Measurements from ENCODE around the gene MATN1.

MATN1 gene

GRCh38 chr1:30682396-30683275 is 40.7 kb downstream of the MATN1 start:
- no peak overlapping the region for H3K4me3 ChIP-seq (ENCODE audit: low read depth, low read length)
- TF ChIP-seq, protein P1, sequence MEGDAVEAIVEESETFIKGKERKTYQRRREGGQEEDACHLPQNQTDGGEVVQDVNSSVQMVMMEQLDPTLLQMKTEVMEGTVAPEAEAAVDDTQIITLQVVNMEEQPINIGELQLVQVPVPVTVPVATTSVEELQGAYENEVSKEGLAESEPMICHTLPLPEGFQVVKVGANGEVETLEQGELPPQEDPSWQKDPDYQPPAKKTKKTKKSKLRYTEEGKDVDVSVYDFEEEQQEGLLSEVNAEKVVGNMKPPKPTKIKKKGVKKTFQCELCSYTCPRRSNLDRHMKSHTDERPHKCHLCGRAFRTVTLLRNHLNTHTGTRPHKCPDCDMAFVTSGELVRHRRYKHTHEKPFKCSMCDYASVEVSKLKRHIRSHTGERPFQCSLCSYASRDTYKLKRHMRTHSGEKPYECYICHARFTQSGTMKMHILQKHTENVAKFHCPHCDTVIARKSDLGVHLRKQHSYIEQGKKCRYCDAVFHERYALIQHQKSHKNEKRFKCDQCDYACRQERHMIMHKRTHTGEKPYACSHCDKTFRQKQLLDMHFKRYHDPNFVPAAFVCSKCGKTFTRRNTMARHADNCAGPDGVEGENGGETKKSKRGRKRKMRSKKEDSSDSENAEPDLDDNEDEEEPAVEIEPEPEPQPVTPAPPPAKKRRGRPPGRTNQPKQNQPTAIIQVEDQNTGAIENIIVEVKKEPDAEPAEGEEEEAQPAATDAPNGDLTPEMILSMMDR (IDR thresholded peaks at IDR 0.05; ENCODE audit: borderline replicate concordance, insufficient read depth, low read depth, low read length): no peak

DNA sequence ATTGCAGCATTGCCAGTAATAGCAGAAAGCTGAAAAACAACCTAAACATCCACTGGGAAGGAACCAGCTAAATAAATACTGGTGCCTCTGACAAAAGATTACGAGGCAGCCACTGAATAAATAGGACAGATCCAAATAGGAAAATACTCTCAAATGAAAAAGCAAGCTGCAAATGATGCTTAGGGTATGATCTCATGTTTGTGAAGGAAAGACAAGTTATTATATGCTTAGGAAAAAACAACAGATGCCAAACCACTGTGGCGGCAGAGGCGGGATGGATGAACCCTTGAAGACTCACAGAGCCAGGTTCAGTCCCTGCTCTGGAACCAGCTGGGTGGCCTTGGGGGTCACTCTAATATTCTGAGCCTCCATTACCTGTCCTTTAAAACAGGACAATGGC is 41.6 kb downstream of the MATN1 start:
- TF ChIP-seq, protein P1 (IDR thresholded peaks at IDR 0.05; ENCODE audit: borderline replicate concordance, insufficient read depth, low read depth, low read length): no peak
- H3K4me3 ChIP-seq (ENCODE audit: low read depth, low read length): no peak overlapping the region

DNA sequence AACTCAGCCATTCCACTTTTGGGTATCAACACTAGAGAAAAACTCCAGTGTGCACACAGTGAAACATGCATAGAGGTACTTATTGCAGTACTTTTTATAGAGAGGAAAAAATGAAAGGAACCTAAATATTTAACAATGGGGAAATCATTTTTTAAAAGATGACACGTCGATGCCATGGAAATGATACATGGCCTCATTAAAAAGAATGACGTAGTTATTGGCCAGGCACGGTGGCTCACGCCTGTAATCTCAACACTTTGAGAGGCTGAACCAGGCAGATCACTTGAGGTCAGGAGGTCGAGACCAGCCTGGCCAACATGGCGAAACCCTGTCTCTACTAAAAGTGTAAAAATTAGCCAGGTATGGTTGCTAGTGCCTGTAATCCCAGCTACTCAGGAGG is 42.5 kb downstream of the MATN1 start:
- TF ChIP-seq, protein P1 (IDR thresholded peaks at IDR 0.05; ENCODE audit: borderline replicate concordance, insufficient read depth, low read depth, low read length): no peak
- H3K4me3 ChIP-seq (ENCODE audit: low read depth, low read length): no peak overlapping the region

GRCh38 chr1:30680429-30680828 is 43.0 kb downstream of the MATN1 start:
- no peak overlapping the region for H3K4me3 ChIP-seq (ENCODE audit: low read depth, low read length)
- TF ChIP-seq, protein P1 (IDR thresholded peaks at IDR 0.05; ENCODE audit: borderline replicate concordance, insufficient read depth, low read depth, low read length): no peak

GRCh38 chr1:30679976-30680305 is 43.4 kb downstream of the MATN1 start:
- TF ChIP-seq, protein P1 (IDR thresholded peaks at IDR 0.05; ENCODE audit: borderline replicate concordance, insufficient read depth, low read depth, low read length): no peak
- no peak overlapping the region for H3K4me3 ChIP-seq (ENCODE audit: low read depth, low read length)

DNA sequence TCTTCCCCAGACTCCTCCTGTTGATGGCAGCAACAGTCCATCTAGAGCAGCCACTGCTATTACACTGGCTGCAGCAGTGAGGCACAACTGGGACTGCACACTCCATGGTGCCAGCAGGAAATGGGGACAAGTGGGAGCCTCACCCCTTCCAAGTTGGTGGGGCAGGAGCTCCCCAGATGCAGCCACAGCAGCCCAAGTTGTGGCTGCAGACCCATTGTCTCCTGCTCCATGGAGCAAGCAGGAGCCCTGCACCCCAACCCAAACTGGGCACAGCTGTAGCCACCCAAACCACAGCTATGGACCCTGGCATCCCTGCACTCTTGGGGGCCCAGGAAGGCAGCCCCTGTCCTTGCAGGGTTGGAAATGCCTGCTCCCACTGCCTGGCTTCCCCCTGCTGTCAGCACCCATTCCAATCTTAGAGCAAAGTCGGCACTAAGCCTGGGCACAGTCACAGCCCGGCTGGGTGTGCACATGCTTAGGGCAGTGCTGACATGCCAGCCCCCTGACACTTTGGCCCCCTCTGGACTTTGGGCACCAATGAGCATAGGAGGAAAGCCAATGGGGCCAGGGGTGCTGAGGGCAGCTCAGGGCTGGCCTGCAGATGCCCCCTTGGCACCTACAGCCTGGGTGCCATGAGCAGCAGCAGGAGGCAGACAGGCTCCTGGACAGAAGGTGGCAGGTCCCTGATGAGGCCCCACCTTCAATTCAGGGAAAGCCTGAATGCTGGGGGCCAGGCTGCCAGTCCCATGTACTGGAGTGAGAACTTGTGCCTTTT is 44.0 kb downstream of the MATN1 start:
- no peak overlapping the region for H3K4me3 ChIP-seq (ENCODE audit: low read depth, low read length)

More for the DNA sequence above, 44.0 kb downstream of the MATN1 start:
- TF ChIP-seq, protein P1 (IDR thresholded peaks at IDR 0.05; ENCODE audit: borderline replicate concordance, insufficient read depth, low read depth, low read length): no peak

All from GM12875 (cell line).